Stimulated activated naive B cell treated with anti-CD40 and anti-IgM and Interleukin-4, amounts not matched to agents 10 μg/mL and 1 μg/mL and 100 μg/mL, for 72 hours (primary cell): ENCODE measurements around the gene HACE1.

Experiments
- ATAC-seq, 2 donors: fragments of 150-1000 bp; cut with Tn5 transposase; replicated peaks; 2 replicates each; pipeline ENCODE4 v1.10.0; 2021; ENCODE audit warnings: moderate library complexity in 1 of 2
- DNase-seq: peaks from one replicate; pipeline ENCODE4 v3.0.0; 2021
- H3K27ac Mint-ChIP-seq: one replicate; pipeline ENCODE4 v1.8.0; 2022; ENCODE audit warnings: mild to moderate bottlenecking, mixed read lengths
- H3K27me3 Mint-ChIP-seq, 2 donors: one replicate each; pipeline ENCODE4 v1.8.0; 2022; ENCODE audit warnings: mixed read lengths in 2 of 2
- H3K36me3 Mint-ChIP-seq, 2 donors: one replicate each; pipeline ENCODE4 v1.8.0; 2022; ENCODE audit warnings: mixed read lengths in 2 of 2, mild to moderate bottlenecking in 1 of 2
- H3K4me1 Mint-ChIP-seq, 2 donors: one replicate each; pipeline ENCODE4 v1.8.0; 2022; ENCODE audit warnings: mixed read lengths in 2 of 2, mild to moderate bottlenecking in 1 of 2
- H3K4me3 Mint-ChIP-seq, 2 donors: one replicate each; pipeline ENCODE4 v1.8.0; 2022; ENCODE audit warnings: mild to moderate bottlenecking in 2 of 2, mixed read lengths in 2 of 2, moderate library complexity in 1 of 2
- H3K9me3 Mint-ChIP-seq, 2 donors: one replicate each; pipeline ENCODE4 v1.8.0; 2022; ENCODE audit warnings: mixed read lengths in 2 of 2, mild to moderate bottlenecking in 1 of 2

The HACE1 gene

GRCh38 chr6:104730450-104730849 is 129.3 kb downstream of the HACE1 start:
- Mint-ChIP-seq H3K4me3 (no peak overlapping the region), H3K27me3 (no peaks in the 10 kb centered on the region), H3K36me3 (peaks cover 2 to 14% of the 10 kb centered on the region in 2 donors), H3K27ac (no peak overlapping the region), H3K4me1 (no peaks in the 10 kb centered on the region), H3K9me3 (no peaks in the 10 kb centered on the region)
- ATAC-seq (no peak), DNase-seq (no peak)

GRCh38 chr6:104729433-104729832 is 130.3 kb downstream of the HACE1 start:
- ATAC-seq (no peak), DNase-seq (no peak)
- Mint-ChIP-seq H3K4me1 (no peaks in the 10 kb centered on the region), H3K9me3 (no peaks in the 10 kb centered on the region), H3K27ac (no peak overlapping the region), H3K36me3 (peaks cover 2 to 11% of the 10 kb centered on the region in 2 donors), H3K4me3 (no peak overlapping the region), H3K27me3 (no peaks in the 10 kb centered on the region)

- Mint-ChIP-seq H3K4me3 (no peak overlapping the region), H3K9me3 (no peaks in the 10 kb centered on the region), H3K27me3 (no peaks in the 10 kb centered on the region), H3K27ac (no peak overlapping the region), H3K4me1 (no peaks in the 10 kb centered on the region), H3K36me3 (peaks cover 2 to 10% of the 10 kb centered on the region in 2 donors)
- DNase-seq (no peak), ATAC-seq (no peak)
These were observed 131.3 kb downstream of the HACE1 start for GRCh38 chr6:104728448-104728847.

- DNase-seq, result no peak
- no peaks in the 10 kb centered on the region for H3K27me3 Mint-ChIP-seq
- H3K4me3 Mint-ChIP-seq, result no peak overlapping the region
- ATAC-seq, result no peak
- H3K27ac Mint-ChIP-seq, result no peak overlapping the region
- no peaks in the 10 kb centered on the region for H3K4me1 Mint-ChIP-seq
- H3K9me3 Mint-ChIP-seq, result peaks cover 0 to 2% of the 10 kb centered on the region in 2 donors
- H3K36me3 Mint-ChIP-seq, result no peaks in the 10 kb centered on the region
These were observed 141.0 kb downstream of the HACE1 start for GRCh38 chr6:104718672-104719071.

- H3K4me1 Mint-ChIP-seq, result no peaks in the 10 kb centered on the region
- H3K27ac Mint-ChIP-seq, result no peak overlapping the region
- no peak for ATAC-seq
- peaks cover 0 to 2% of the 10 kb centered on the region in 2 donors for H3K9me3 Mint-ChIP-seq
- DNase-seq, result no peak
- no peaks in the 10 kb centered on the region for H3K36me3 Mint-ChIP-seq
- no peak overlapping the region for H3K4me3 Mint-ChIP-seq
- no peaks in the 10 kb centered on the region for H3K27me3 Mint-ChIP-seq
These were observed 142.9 kb downstream of the HACE1 start for GRCh38 chr6:104716858-104717257.

GRCh38 chr6:104714796-104715195 is 144.9 kb downstream of the HACE1 start:
- Mint-ChIP-seq H3K9me3 (peaks cover 0 to 2% of the 10 kb centered on the region in 2 donors), H3K36me3 (no peaks in the 10 kb centered on the region), H3K27ac (no peak overlapping the region), H3K4me3 (no peak overlapping the region), H3K4me1 (no peaks in the 10 kb centered on the region), H3K27me3 (no peaks in the 10 kb centered on the region)
- ATAC-seq, result no peak
- DNase-seq, result no peak

- H3K27me3 Mint-ChIP-seq, result no peaks in the 10 kb centered on the region
- H3K4me1 Mint-ChIP-seq, result no peaks in the 10 kb centered on the region
- H3K9me3 Mint-ChIP-seq, result peaks cover 0 to 2% of the 10 kb centered on the region in 2 donors
- no peak overlapping the region for H3K4me3 Mint-ChIP-seq
- no peak for DNase-seq
- ATAC-seq, result no peak
- no peak overlapping the region for H3K27ac Mint-ChIP-seq
- H3K36me3 Mint-ChIP-seq, result no peaks in the 10 kb centered on the region
These were observed 145.7 kb downstream of the HACE1 start for GRCh38 chr6:104713982-104714381.

- Mint-ChIP-seq H3K4me3 (no peak overlapping the region), H3K27me3 (no peaks in the 10 kb centered on the region), H3K4me1 (no peaks in the 10 kb centered on the region), H3K27ac (no peak overlapping the region), H3K9me3 (peaks cover 0 to 2% of the 10 kb centered on the region in 2 donors), H3K36me3 (no peaks in the 10 kb centered on the region)
- ATAC-seq (no peak), DNase-seq (no peak)
These were observed 148.3 kb downstream of the HACE1 start for GRCh38 chr6:104711371-104711770.

- Mint-ChIP-seq H3K36me3 (no peaks in the 10 kb centered on the region), H3K4me3 (no peak overlapping the region), H3K27me3 (no peaks in the 10 kb centered on the region), H3K4me1 (no peaks in the 10 kb centered on the region), H3K9me3 (peaks cover 0 to 2% of the 10 kb centered on the region in 2 donors), H3K27ac (no peak overlapping the region)
- DNase-seq (no peak), ATAC-seq (no peak)
These were observed 149.0 kb downstream of the HACE1 start for GRCh38 chr6:104710543-104711335.

- Mint-ChIP-seq H3K4me3 (no peak overlapping the region), H3K27ac (no peak overlapping the region), H3K4me1 (peaks cover 4 to 5% of the 10 kb centered on the region in 2 donors), H3K9me3 (no peaks in the 10 kb centered on the region), H3K36me3 (no peaks in the 10 kb centered on the region), H3K27me3 (no peaks in the 10 kb centered on the region)
- DNase-seq (no peak), ATAC-seq (no peak)
These were observed 153.7 kb downstream of the HACE1 start for GRCh38 chr6:104705916-104706442.

GRCh38 chr6:104705095-104705707 is 154.5 kb downstream of the HACE1 start:
- peaks cover 4 to 5% of the 10 kb centered on the region in 2 donors for H3K4me1 Mint-ChIP-seq
- no peaks in the 10 kb centered on the region for H3K9me3 Mint-ChIP-seq
- H3K4me3 Mint-ChIP-seq, result no peak overlapping the region
- no peak overlapping the region for H3K27ac Mint-ChIP-seq
- no peaks in the 10 kb centered on the region for H3K36me3 Mint-ChIP-seq
- ATAC-seq (no peak), DNase-seq (no peak)
- no peaks in the 10 kb centered on the region for H3K27me3 Mint-ChIP-seq

- ATAC-seq, result no peak
- H3K4me3 Mint-ChIP-seq, result no peak overlapping the region
- H3K27ac Mint-ChIP-seq, result no peak overlapping the region
- no peaks in the 10 kb centered on the region for H3K9me3 Mint-ChIP-seq
- no peaks in the 10 kb centered on the region for H3K27me3 Mint-ChIP-seq
- DNase-seq, result no peak
- peaks cover 4 to 5% of the 10 kb centered on the region in 2 donors for H3K4me1 Mint-ChIP-seq
- no peaks in the 10 kb centered on the region for H3K36me3 Mint-ChIP-seq
These were observed 155.5 kb downstream of the HACE1 start for GRCh38 chr6:104704191-104704590.

GRCh38 chr6:104702126-104702841 is 157.4 kb downstream of the HACE1 start:
- Mint-ChIP-seq H3K4me3 (no peak overlapping the region), H3K27ac (no peak overlapping the region), H3K9me3 (no peaks in the 10 kb centered on the region), H3K27me3 (no peaks in the 10 kb centered on the region), H3K4me1 (peaks cover 4 to 5% of the 10 kb centered on the region in 2 donors), H3K36me3 (no peaks in the 10 kb centered on the region)
- no peak for ATAC-seq
- DNase-seq, result no peak

GRCh38 chr6:104700371-104701185 is 159.1 kb downstream of the HACE1 start:
- Mint-ChIP-seq H3K27me3 (no peaks in the 10 kb centered on the region), H3K4me3 (no peak overlapping the region), H3K27ac (no peak overlapping the region), H3K9me3 (no peaks in the 10 kb centered on the region), H3K4me1 (peaks cover 4 to 5% of the 10 kb centered on the region in 2 donors), H3K36me3 (no peaks in the 10 kb centered on the region)
- DNase-seq (no peak), ATAC-seq (no peak)
